Renal pelvis (tissue), 4 donors: ENCODE measurements around the gene STAU1. TPM values are rescaled to one million over a fixed set of nuclear protein-coding genes. Genes with fewer than 3 reads are reported as not detected.
A peak's percentile ranks its signal among the peaks of the same experiment; 100 is the strongest.
"Not testable (repeated sequence)": the region's sequence is repeated elsewhere in the genome, so short reads cannot be mapped to it uniquely, and the experiment has no call there.

Experiments
- DNase-seq: peaks from one replicate; pipeline ENCODE4 v3.0.0-alpha.2; 2013
- polyA plus RNA-seq, 3 donors: library from polyadenylated mRNA; unstranded; fragments of 120-200 nt; gene quantifications; one replicate each; pipeline ENCODE4 v1.2.1, GENCODE V29; 2013; ENCODE audit not compliant: insufficient read length in 3 of 3

The STAU1 gene
- polyA plus RNA-seq, 3 donors, result 112 to 120 (median 117) TPM

DNA sequence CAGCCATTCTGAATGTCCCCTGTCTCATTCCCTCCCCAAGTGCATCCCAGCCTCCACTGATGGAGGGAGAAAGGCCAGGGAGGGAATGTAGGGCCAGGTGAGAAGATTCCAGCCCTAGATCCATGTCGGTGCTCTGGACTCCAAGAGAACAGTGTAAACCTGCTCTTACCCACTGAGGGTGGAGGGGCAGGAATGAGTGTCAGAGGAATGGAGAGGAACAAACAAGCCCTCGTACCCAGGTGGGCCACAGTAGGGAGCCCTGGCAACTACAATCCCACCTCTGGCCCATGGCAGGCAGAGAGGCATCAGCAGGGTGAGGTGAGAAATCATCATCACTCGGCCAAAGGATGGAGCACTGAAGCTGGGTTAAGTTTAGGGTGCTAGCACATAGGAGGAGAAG is 54.6 kb downstream of the STAU1 start:
- DNase-seq, result no peak

DNA sequence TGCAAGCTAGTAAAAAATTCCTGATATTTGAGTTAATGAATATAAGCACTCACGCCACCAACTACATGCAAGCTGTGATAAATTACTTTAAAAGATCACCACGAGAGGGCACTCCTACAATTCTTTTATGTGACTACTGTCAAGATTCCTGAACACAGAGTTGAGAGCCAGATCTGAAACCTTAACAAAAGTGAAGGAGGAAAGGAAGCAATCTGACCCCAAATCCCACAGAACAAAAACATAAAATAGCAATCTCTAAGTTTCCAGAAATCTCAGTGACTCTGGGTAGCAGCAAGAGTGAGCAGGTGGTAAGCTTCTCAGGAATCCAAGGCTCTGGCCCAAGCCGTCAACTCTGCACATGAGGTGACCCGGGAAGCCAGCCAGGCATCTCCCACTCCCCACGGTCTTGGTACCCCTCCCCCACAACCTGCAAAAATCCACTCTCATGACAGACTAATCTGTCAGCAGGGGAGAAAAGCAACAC is 55.1 kb downstream of the STAU1 start:
- DNase-seq, result peak; percentile 84

DNA sequence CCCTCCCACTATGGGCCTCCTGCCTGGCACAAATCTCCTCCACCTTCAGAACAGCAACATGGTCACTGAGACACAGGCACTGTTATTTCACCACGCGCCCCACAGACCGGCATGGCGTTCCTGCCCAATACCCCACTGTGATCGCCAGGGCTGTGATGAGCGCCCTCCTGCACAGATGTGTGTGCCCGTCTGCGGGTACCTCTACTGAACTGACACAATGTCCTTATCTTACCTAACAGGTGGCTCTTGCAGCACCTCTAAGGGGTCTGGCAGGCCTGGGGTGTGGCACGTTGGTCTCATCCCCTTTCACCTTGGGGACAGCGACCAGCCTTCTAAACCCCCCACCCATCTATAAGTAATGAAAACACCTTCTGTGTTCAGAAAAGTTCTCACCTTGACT is 64.2 kb downstream of the STAU1 start:
- DNase-seq, result no peak

DNA sequence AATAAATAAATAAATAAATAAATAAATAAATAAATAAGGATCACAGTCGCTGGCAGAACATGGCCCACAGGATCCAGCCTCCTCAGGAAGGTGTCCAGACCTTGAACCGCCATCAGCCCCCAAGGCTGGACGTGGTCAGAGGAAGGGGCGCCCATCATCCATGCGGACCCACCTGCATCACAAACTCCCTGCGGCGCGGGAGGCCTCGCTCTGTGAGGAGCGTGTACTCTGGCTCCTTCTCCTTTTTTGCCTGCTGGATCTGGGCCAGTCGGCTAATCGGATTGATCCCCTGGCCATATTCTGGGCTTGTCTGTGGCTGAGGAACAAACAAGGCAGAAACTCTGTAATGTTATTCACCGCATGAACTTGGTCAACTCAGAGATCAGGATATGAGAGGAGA is 65.2 kb downstream of the STAU1 start:
- DNase-seq, result no peak

DNA sequence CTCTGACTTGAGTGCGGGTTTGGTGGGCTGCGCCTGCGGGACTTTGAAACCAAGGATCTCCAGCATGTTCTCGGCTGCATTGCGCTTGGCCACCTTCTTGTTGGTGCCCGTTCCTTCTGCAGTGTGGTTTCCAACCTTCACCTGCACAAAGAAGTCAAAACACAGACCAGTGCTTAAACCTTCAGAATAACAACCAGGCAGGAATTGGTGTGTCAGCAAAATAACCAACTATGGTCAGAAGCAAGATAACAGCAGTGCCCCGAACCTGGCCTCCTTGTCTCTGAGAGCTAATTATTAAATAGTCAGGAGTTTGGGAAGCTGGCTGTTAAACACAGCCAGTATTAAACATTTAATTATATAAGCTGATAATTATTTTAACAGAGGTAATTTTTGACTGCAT is 68.1 kb downstream of the STAU1 start:
- no peak for DNase-seq

DNA sequence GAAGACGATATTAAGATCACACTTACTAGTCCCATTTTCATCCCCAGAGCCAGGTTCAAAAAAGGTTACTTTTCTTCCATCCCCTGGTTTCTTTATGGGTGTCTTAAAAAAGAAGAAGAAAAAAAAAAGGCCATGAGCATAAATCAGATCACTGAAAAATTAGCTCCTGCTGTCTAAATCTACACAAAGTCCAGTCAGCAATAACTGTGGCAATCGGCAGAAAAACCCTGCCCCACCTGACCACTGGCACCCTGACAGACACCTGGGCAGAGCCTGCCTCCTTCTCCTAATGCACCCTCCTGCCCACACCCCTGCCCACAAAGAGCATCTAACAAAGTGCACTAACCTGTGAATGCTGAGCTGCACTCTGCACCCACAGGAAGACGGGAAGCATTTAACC is 69.8 kb downstream of the STAU1 start:
- no peak for DNase-seq

DNA sequence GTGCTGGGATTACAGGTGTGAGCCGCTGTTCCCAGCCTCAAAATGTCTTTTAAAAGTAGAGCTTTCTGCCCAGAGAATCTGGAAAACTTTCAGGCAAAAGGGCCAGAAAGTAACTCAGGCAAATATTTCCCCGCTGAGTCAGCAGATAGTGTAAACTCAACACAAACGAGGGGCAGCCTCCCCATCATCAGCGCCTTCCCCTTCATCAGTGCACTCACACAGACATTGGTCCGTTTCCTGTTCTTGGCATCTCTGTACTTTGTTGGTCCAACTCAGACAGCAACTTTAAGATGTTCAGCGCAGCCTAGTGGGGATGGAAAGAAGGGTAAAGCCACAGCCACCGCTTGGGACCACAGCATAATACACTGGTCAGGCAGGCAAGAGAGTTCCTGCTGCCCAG is 72.6 kb downstream of the STAU1 start:
- DNase-seq, result no peak

DNA sequence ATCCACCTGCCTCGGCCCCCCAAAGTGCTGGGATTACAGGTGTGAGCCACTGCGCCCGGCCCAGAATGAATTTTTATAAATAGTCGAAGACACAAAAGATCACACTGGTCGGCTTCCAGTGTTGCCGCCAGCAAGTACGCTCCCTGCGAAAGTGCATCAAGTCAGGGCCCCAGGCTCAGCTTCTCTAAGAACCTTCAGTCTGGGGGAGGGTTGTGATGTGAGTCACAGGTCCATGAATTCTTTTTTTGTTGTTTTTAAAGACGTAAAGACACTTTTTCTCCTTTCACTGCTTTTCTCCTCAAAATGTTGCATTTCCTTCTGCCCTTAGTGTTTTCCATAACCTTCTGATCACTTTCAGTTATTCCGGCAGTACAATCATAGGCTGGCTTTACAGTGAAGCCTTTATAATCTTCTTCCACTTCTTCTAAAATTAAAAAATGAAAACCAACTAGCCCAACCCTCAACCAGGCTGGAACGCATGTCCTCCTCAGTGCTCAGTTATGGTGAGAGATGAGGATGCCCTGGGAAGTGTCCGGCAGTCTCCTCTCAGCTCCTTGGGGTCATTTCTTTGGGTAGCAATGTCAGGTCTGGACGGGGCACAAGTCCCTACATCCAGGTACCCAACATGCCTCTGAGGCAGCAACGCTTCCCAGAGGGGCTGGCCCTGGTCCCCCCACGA is 75.4 kb downstream of the STAU1 start:
- DNase-seq, result no peak

DNA sequence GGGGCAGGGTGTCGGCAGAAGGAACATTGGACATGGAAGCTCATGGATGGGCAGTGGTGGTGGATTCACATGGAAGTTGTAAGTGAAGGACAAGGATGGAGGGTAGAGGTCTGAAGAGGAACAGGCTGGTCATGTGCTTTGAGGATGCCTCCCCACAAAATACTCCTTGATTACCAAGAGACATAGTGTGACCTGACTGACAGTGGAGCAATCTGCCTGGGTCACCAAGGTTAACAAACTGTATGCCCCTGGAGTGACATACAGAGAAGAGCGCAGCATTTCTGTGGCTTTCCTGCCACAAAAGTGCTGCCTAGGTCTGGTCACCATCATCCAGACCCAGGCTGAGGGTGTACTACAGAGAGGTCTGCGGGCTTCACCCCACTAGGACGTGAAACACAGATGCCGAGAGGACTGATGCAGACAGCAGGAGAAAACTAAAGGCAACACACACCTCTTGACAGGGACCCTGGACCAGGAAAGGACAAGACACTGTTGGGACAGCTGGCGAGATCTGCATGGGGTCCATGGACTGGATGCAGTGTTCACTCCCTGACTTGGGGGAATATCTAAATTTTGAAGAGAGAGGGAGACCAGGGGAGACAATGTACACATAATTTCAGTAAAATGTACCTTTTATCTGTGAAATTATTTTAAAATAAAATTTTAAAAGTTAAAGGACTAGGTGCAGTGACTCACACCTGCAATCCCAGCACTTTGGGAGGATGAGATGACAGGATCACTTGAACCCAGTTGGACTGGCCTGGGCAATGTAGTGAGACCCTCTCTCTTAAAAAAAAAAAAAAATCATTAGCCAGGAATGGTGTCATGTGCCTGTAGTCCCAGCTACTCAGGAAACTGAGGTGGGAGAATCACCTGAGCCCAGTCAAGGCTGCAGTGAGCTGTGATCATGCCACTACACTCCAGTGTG is 77.1 kb downstream of the STAU1 start:
- DNase-seq, result no peak

DNA sequence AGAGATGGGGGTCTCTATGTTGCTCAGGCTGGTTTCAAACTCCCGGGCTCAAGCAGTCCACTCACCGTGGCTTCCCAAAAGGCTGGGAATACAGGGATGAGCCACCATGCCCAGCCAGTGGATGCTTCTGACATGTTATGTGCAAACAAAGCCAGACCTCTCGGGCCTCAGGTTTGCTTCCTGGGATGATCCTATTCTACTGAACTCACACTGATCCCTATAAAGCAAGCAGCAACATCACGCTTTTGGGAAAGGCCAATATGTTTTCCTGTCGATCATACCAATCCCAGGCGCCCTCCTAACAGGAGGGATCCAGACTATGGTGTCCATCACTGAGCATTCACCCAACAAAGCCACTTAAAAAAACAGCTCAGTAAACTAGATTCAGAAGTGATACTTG is 81.8 kb downstream of the STAU1 start:
- no peak for DNase-seq

DNA sequence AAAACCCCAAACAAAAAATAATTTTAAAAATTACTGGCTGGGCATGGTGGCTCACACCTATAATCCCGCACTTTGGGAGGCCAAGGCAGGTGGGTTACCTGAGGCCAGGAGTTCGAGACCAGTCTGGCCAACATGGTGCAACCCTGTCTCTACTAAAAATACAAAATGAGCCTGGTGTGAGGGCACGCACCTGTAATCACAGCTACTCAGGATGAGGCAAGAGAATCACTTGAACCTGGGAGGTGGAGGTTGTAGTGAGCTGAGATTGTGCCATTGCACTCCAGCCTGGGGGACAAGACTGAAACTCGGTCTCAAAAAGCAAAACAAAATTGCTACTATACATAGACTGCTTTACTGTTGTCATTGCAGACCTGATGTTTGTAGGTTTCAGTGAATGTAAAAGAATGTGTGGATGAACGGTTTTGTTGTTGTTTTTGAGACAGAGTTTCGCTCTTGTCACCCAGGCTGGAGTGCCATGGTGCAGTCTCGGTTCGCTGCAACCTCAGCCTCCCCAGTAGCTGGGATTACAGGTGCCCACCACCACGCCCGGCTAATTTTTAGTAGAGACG is 83.1 kb downstream of the STAU1 start:
- not testable (repeated sequence) for DNase-seq

DNA sequence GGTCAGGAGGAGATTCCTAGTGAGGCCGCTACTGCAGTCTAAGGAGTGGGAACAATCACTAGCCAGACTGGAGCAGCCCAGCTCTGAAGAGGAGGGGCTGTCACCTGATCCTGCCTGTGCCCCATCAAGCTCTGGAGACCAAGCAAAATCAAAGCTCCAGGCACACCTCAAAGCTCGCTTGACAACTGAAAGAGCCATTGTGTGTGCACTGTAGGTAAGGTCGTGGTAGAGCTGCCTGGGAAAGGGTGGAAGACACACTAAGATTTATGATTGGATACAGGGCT is 83.8 kb downstream of the STAU1 start:
- peak; percentile 14 for DNase-seq

DNA sequence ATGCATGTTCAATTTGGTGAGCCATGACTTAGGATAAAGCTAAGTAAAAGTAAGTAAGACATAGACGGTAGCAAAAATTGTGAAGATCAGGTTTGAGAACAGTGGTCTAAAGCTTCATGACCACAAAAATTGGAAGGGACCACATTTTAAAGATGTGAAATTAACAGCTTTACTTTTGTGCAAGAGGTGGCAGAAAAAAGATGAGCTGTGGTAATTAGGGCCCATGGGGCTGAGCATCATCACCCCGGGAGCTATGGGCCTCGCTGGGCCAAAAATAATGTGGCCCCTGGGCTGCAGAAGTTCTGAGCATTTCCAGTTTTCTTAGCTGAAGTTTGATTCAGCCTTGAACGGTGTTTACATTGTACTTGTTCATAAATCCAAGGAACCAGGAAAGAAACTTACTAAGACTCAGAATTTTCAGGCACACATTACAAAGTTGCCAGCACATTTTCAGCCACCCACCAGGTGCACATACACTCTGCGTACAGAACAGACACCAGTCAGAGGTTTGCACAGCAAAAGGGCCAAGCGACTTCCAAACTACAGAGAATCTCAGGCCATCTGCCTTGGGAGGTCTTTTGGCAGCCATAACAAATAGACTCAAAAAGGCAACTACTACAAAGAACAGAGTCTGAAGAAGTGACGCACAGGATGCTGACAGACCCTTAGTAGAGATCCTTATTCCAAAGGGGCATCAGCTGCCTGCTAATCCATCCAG is 84.3 kb downstream of the STAU1 start:
- DNase-seq, result no peak

DNA sequence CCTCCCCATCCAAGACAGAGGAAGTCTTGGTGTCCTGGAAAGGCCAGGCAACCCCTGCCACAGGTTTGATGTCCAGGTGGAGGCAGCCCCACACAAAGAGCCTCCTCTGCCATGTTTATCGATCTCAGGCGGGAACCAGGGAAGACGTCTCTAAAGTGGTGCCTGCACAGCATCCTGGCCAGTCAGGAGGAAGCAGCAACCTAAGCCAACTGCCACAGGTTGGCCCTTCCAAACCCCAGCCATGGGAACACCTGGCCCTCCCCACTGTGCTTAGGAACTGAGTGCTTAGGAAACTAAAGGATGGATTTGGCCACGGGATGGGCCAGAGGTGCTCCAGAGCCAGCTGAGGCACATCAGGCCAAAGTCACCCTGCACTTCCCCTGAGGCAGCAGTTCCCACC is 85.1 kb downstream of the STAU1 start:
- no peak for DNase-seq

DNA sequence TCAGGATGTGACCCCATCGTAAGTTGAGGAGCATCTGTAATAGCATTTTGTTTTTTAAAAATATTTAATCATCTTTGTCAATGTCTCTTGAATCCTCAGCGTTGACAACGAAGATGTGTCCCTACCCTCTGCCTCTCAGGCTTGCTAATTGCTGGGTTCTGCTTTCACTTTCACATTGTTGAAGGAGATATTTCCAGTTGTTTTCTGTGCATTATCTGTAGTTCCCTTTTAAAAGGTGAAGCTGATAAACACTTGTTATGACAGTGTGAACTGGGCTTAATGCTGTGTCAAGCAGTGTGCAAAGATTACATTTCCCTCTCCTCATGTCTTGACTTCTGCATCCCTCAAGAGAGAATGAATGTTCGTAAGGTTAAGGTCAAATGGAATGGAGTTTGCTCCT is 87.2 kb downstream of the STAU1 start:
- DNase-seq, result peak; percentile 14

DNA sequence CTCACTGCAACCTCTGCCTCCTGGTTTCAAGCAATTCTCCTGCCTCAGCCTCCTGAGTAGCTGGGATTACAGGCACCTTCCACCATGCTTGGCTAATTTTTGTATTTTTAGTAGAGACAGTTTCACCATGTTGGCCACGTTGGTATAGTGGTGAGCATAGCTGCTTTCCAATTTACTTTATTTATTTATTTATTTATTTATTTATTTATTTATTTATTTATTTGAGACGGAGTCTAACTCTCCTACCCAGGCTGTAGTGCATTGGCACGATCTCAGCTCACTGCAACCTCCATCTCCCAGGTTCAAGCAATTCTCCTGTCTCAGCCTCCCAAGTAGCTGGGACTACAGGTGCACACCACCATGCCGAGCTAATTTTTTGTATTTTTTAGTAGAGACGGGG is 87.8 kb downstream of the STAU1 start:
- DNase-seq, result not testable (repeated sequence)

DNA sequence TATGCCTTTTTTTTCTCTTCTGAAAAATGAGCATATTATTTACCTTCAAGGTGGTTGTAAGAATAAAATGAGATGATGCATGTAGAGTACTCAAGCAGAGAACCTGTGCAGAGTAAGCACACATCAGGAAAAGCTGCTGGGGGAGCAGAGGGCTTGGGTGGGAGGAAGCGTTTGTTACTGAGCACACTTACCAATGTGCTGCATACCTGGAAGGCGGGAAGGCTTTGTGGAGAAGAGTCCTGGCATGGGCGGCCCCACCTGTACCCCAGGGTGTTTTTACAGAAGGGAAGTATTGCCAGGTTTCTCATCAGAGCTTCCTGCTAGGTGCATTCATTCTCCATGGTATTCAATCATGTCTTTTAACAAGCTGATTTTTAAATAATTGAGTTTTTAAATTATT is 89.1 kb downstream of the STAU1 start:
- no peak for DNase-seq

DNA sequence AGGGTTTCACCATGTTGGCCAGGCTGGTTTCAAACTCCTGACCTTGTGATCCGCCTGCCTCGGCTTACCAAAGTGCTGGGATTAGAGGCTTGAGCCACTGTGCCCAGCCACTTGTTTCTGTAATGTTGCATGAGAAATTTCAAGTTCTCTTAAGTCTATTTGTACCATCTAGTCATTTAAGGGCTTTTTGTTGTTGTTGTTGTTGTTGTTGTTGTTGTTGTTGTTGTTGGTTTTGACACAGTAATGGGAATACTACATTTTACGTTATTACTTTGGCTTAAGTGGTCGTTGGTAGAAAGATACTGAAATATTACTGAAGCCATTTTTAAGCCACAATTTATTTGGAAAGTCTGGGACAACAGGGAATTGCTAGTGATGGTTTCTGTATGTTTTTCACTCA is 90.0 kb downstream of the STAU1 start:
- no peak for DNase-seq

DNA sequence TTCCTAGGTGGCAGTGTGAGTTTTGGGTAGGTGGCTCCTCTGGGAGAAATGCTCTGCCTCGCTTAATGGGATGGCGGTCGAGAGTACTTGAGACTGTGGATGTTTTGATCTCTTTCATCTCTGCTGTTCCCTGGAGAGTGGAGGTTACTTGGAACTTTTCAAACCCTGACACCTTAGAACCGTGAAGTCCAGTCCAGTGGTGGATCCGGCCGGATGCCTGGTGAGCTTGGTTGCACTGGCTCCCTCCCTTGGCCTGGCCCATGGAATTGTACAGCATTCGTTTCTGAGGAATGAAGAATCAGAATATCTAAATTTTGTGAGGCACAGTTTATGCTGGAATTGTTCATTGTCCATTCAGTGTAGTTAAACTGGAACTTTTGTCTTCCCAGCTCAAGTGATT is 91.0 kb downstream of the STAU1 start:
- no peak for DNase-seq

DNA sequence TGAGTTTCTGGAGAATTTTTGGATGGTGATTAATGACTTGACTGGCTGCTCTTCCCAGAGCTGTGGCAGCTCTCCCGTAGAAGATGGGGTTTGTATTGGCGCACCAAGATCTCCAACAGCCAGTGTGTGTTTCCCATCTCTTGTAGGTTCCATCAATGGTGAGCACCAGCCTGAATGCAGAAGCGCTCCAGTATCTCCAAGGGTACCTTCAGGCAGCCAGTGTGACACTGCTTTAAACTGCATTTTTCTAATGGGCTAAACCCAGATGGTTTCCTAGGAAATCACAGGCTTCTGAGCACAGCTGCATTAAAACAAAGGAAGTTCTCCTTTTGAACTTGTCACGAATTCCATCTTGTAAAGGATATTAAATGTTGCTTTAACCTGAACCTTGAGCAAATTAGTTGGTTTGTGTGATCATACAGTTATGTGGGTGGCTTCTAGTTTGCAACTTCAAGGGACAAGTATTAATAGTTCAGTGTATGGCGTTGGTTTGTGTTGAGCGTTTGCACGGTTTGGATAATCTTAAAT is 91.9 kb downstream of the STAU1 start:
- peak; percentile 7 for DNase-seq

DNA sequence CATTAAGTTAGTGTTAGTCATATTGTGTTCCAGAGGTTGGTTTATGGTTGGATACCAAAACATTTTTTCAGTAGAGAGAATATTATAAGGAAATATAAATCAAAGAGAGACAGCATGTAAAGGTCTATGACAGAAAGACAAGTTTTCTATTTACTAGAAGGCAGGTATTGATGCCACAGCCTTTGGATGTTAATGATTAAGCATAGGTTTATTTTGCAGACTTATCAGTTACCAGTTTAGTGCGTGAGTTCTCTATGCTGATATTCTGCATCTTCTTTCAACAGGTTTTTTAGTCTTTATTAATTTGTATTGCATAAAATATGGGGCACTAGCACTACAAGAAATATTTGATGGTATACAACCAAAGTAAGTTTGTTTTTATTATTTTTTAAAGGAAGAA is 96.4 kb downstream of the STAU1 start:
- DNase-seq, result no peak

DNA sequence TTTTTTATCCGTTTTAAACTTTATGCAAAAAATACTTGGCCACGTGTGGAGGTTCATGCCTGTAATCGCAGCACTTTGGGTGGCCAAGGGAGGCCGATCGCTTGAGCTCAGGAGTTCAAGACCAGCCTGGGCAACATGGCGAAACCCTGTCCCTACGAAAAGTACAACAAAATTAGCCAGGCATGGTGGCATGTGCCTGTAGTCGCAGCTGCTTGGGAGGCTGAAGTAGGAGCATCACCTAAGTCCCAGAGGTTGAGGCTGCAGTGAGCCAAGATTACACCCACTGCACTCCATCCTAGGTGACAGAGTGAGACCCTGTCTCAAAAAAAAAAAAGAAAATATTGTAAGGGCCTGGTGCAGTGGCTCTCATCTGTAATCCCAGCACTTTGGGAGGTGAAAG is 97.0 kb downstream of the STAU1 start:
- DNase-seq, result no peak
